ENCODE data around the gene TSPAN5. TPM values are rescaled to one million over a fixed set of nuclear protein-coding genes. Genes with fewer than 3 reads are reported as not detected.
A peak's percentile ranks its signal among the peaks of the same experiment; 100 is the strongest.

Gene TSPAN5
- total RNA-seq, 1 donor from 2014 or later = 21.8 TPM

- Mint-ChIP-seq H3K4me1 (ENCODE audit: unreplicated experiment) (peaks cover 31% of the 10 kb centered on the region), H3K27ac (ENCODE audit: unreplicated experiment) (peak overlapping the region; percentile 33), H3K9me3 (ENCODE audit: unreplicated experiment) (no peaks in the 10 kb centered on the region), H3K27me3 (ENCODE audit: unreplicated experiment) (peaks cover 9% of the 10 kb centered on the region), H3K36me3 (ENCODE audit: low read depth, unreplicated experiment) (no peaks in the 10 kb centered on the region), H3K4me3 (ENCODE audit: unreplicated experiment) (peak overlapping the region; percentile 95)
- TF ChIP-seq CTCF (IDR thresholded peaks at IDR 0.05; ENCODE audit: unreplicated experiment) = no peak
- no peak for DNase-seq (ENCODE audit: low spot score)
Measured at GRCh38 chr4:98656886-98657285, 1.5 kb downstream of the TSPAN5 start.

- no peak for DNase-seq (ENCODE audit: low spot score)
- Mint-ChIP-seq H3K27me3 (ENCODE audit: unreplicated experiment) (peaks cover 9% of the 10 kb centered on the region), H3K4me3 (ENCODE audit: unreplicated experiment) (peak overlapping the region; percentile 95), H3K36me3 (ENCODE audit: low read depth, unreplicated experiment) (no peaks in the 10 kb centered on the region), H3K27ac (ENCODE audit: unreplicated experiment) (no peak overlapping the region), H3K4me1 (ENCODE audit: unreplicated experiment) (peaks cover 31% of the 10 kb centered on the region), H3K9me3 (ENCODE audit: unreplicated experiment) (no peaks in the 10 kb centered on the region)
- TF ChIP-seq CTCF (IDR thresholded peaks at IDR 0.05; ENCODE audit: unreplicated experiment) = no peak
Measured at GRCh38 chr4:98656443-98656842, 2.0 kb downstream of the TSPAN5 start.

- Mint-ChIP-seq H3K4me3 (ENCODE audit: unreplicated experiment) (no peak overlapping the region), H3K36me3 (ENCODE audit: low read depth, unreplicated experiment) (no peaks in the 10 kb centered on the region), H3K27ac (ENCODE audit: unreplicated experiment) (no peak overlapping the region), H3K4me1 (ENCODE audit: unreplicated experiment) (peaks cover 20% of the 10 kb centered on the region), H3K9me3 (ENCODE audit: unreplicated experiment) (no peaks in the 10 kb centered on the region), H3K27me3 (ENCODE audit: unreplicated experiment) (peaks cover 6% of the 10 kb centered on the region)
- no peak for TF ChIP-seq CTCF (IDR thresholded peaks at IDR 0.05; ENCODE audit: unreplicated experiment)
- no peak for DNase-seq (ENCODE audit: low spot score)
Measured at GRCh38 chr4:98653890-98654867, 4.2 kb downstream of the TSPAN5 start.

- no peak for DNase-seq (ENCODE audit: low spot score)
- H3K4me3 Mint-ChIP-seq (ENCODE audit: unreplicated experiment) = no peak overlapping the region
- H3K27me3 Mint-ChIP-seq (ENCODE audit: unreplicated experiment) = peaks cover 7% of the 10 kb centered on the region
- no peak for TF ChIP-seq CTCF (IDR thresholded peaks at IDR 0.05; ENCODE audit: unreplicated experiment)
- H3K9me3 Mint-ChIP-seq (ENCODE audit: unreplicated experiment) = no peaks in the 10 kb centered on the region
- H3K4me1 Mint-ChIP-seq (ENCODE audit: unreplicated experiment) = peaks cover 27% of the 10 kb centered on the region
- H3K36me3 Mint-ChIP-seq (ENCODE audit: low read depth, unreplicated experiment) = no peaks in the 10 kb centered on the region
- no peak overlapping the region for H3K27ac Mint-ChIP-seq (ENCODE audit: unreplicated experiment)
Measured at GRCh38 chr4:98652996-98653395, 5.4 kb downstream of the TSPAN5 start.

GRCh38 chr4:98648602-98649001, 9.8 kb downstream of the TSPAN5 start:
- Mint-ChIP-seq H3K27ac (ENCODE audit: unreplicated experiment) (no peak overlapping the region), H3K27me3 (ENCODE audit: unreplicated experiment) (peaks cover 1% of the 10 kb centered on the region), H3K4me3 (ENCODE audit: unreplicated experiment) (no peak overlapping the region), H3K36me3 (ENCODE audit: low read depth, unreplicated experiment) (no peaks in the 10 kb centered on the region), H3K4me1 (ENCODE audit: unreplicated experiment) (peaks cover 26% of the 10 kb centered on the region), H3K9me3 (ENCODE audit: unreplicated experiment) (no peaks in the 10 kb centered on the region)
- no peak for DNase-seq (ENCODE audit: low spot score)
- TF ChIP-seq CTCF (IDR thresholded peaks at IDR 0.05; ENCODE audit: unreplicated experiment) = no peak

All from endothelial cell (in vitro differentiated cells).